Breast epithelium (tissue), 3 donors: ENCODE data around the gene GLI3.

Source experiments
- CTCF ChIP-seq, 3 donors: fragments of 450-650 bp; IDR thresholded peaks; one replicate each; pipeline ENCODE4 v1.5.1; 2016 to 2017; ENCODE audit warnings: antibody characterized with exemption in 3 of 3, mild to moderate bottlenecking in 3 of 3, moderate library complexity in 3 of 3
- POLR2A ChIP-seq: fragments of 450-650 bp; IDR thresholded peaks from one replicate; pipeline ENCODE4 v1.6.1; 2016; ENCODE audit warnings: antibody characterized with exemption, mild to moderate bottlenecking, moderate library complexity

- TF ChIP-seq CTCF (IDR thresholded peaks at IDR 0.05) = no peak
- TF ChIP-seq POLR2A = no peak
Observed at GRCh38 chr7:41948503-41948902, 288.5 kb downstream of the GLI3 start.
